PC-9 (cell line): ENCODE data around the gene CTSW. TPM values are rescaled to one million over a fixed set of nuclear protein-coding genes. Genes with fewer than 3 reads are reported as not detected.
"Not testable (repeated sequence)": the region's sequence is repeated elsewhere in the genome, so short reads cannot be mapped to it uniquely, and the experiment has no call there.

ENCODE experiments used
- BruUV-seq: library from RNA; stranded (reverse); fragments of 400-500 nt; replicated peaks from 2 replicates; lab custom pipeline; 2021; lab: Mats Ljungman, UMichigan
- CTCF ChIA-PET: fragments of 300-600 bp; sonication (Branson Sonifier 250); formaldehyde crosslinking; loops from one replicate; lab custom pipeline; 2022; ENCODE audit warnings: antibody characterized with exemption; lab: Charles Lee
- POLR2A ChIA-PET: fragments of 300-600 bp; sonication (Branson Sonifier 250); formaldehyde crosslinking; loops from one replicate; lab custom pipeline; 2022; ENCODE audit warnings: antibody characterized with exemption; ENCODE audit not compliant: unreplicated experiment; lab: Charles Lee
- DNase-seq, 2 experiments: peaks; one replicate each; pipeline versions ENCODE4 v3.0.0 to v3.0.0-alpha.2; 2015 to 2022; ENCODE audit warnings: mixed read lengths in 1 of 2
- H2AFZ ChIP-seq: fragments of 200-600 bp; sonication (generic); 2 replicates; pipeline ENCODE4 v1.8.1; 2017; ENCODE audit warnings: antibody characterized with exemption
- H3F3A ChIP-seq: fragments of 200-600 bp; sonication (generic); 2 replicates; pipeline ENCODE4 v1.8.1; 2017; ENCODE audit warnings: antibody characterized with exemption, mild to moderate bottlenecking, low read depth; ENCODE audit not compliant: insufficient read depth
- H3K27ac ChIP-seq: fragments of 200-600 bp; sonication (generic); 2 replicates; pipeline ENCODE4 v1.6.1; 2016; ENCODE audit warnings: mixed run types
- H3K27me3 ChIP-seq: fragments of 200-600 bp; sonication (generic); 2 replicates; pipeline ENCODE4 v1.6.1; 2016; ENCODE audit warnings: low read depth, mixed run types; ENCODE audit not compliant: insufficient read depth
- H3K36me3 ChIP-seq: fragments of 200-600 bp; sonication (generic); 2 replicates; pipeline ENCODE4 v1.6.1; 2016; ENCODE audit warnings: low read depth, mixed run types
- H3K4me1 ChIP-seq: fragments of 200-600 bp; sonication (generic); replicated peaks from 2 replicates; pipeline ENCODE4 v1.6.1; 2016; ENCODE audit warnings: mixed run types; ENCODE audit not compliant: insufficient read depth
- H3K4me2 ChIP-seq: fragments of 200-600 bp; sonication (generic); 2 replicates; pipeline ENCODE4 v1.6.1; 2017; ENCODE audit warnings: mixed run types
- H3K4me3 ChIP-seq: fragments of 200-600 bp; sonication (generic); 2 replicates; pipeline ENCODE4 v1.6.1; 2016; ENCODE audit warnings: mixed run types
- H3K79me2 ChIP-seq: fragments of 200-600 bp; sonication (generic); 2 replicates; pipeline ENCODE4 v1.6.1; 2017; ENCODE audit warnings: low read depth, mixed run types
- H3K9me2 ChIP-seq: fragments of 200-600 bp; sonication (generic); 2 replicates; pipeline ENCODE4 v1.8.1; 2017; ENCODE audit warnings: mild to moderate bottlenecking; ENCODE audit not compliant: insufficient read depth
- H3K9me3 ChIP-seq: fragments of 200-600 bp; sonication (generic); 2 replicates; pipeline ENCODE4 v1.8.1; 2016; ENCODE audit warnings: low read depth; ENCODE audit not compliant: insufficient read depth
- H4K20me1 ChIP-seq: fragments of 200-600 bp; sonication (generic); 2 replicates; pipeline ENCODE4 v1.8.1; 2017; ENCODE audit not compliant: insufficient read depth
- EZH2 ChIP-seq: fragments of 200-600 bp; sonication (generic); IDR thresholded peaks from 2 replicates; pipeline ENCODE4 v1.8.0; 2017; ENCODE audit warnings: antibody characterized with exemption, low read depth
- intact Hi-C: fragments of 100-400 bp; cut with micrococcal nuclease; formaldehyde crosslinking; loops from one replicate; pipeline ENCODE4 v1.10.0; 2022; ENCODE audit not compliant: unreplicated experiment
- total RNA-seq: library from RNA; stranded (reverse); gene quantifications from 2 replicates; pipeline ENCODE4 v1.2.3, GENCODE V29; 2021
- TF ChIP-seq, protein P1 (sequence below): fragments of 200-600 bp; sonication (generic); conservative IDR thresholded peaks from 2 replicates; pipeline ENCODE4 v1.6.1; 2017; ENCODE audit warnings: mixed run types, antibody characterized with exemption, mild to moderate bottlenecking, moderate library complexity

Gene CTSW
- total RNA-seq, 1 experiment from 2014 or later, result not detected

GRCh38 chr11:65890324-65891218 lies 10.9 kb downstream of the CTSW start, which contains the start of gene CCDC85B:
Gene CCDC85B, plus strand, starts transcription at chr11:65890673. Its CDS starts 111 bp downstream, at chr11:65890784.
- Histone ChIP-seq H3K79me2 (peaks cover 57% of the 10 kb centered on the region), H3K9me3 (no peaks in the 10 kb centered on the region), H2AFZ (peak within 1 kb of the TSS; percentile 92), H3F3A (peaks cover 91% of the 10 kb centered on the region), H3K4me3 (peak within 1 kb of the TSS; percentile 80), H3K9me2 (no peaks in the 10 kb centered on the region), H3K27ac (peak within 1 kb of the TSS; percentile 64), H4K20me1 (peaks cover 23% of the 10 kb centered on the region), H3K4me1 (peaks cover 30% of the 10 kb centered on the region), H3K36me3 (peaks cover 7% of the 10 kb centered on the region; the same call in 1 of the 2 replicates), H3K4me2 (peak within 1 kb of the TSS; percentile 98), H3K27me3 (no peaks in the 10 kb centered on the region)
- ChIA-PET CTCF (interaction anchor here (0.6 to 3.2 kb wide), 9 partner anchors 25 to 238 kb away, joined by 3 to 24 read pairs (median 5); partner anchors contain the start of gene MUS81), POLR2A (interaction anchor here (0.5 to 3.2 kb wide), 21 partner anchors 8 to 1112 kb away, joined by 3 to 25 read pairs (median 4); partner anchors contain the start of genes MUS81, SART1 and SF1)
- BruUV-seq, result no TSS peak
- TF ChIP-seq EZH2, result no peak
- TF ChIP-seq, protein P1, sequence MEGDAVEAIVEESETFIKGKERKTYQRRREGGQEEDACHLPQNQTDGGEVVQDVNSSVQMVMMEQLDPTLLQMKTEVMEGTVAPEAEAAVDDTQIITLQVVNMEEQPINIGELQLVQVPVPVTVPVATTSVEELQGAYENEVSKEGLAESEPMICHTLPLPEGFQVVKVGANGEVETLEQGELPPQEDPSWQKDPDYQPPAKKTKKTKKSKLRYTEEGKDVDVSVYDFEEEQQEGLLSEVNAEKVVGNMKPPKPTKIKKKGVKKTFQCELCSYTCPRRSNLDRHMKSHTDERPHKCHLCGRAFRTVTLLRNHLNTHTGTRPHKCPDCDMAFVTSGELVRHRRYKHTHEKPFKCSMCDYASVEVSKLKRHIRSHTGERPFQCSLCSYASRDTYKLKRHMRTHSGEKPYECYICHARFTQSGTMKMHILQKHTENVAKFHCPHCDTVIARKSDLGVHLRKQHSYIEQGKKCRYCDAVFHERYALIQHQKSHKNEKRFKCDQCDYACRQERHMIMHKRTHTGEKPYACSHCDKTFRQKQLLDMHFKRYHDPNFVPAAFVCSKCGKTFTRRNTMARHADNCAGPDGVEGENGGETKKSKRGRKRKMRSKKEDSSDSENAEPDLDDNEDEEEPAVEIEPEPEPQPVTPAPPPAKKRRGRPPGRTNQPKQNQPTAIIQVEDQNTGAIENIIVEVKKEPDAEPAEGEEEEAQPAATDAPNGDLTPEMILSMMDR, result 0 out of 2 replicates have a peak, but pooled peaks have one; percentile 35
- intact Hi-C loops, result no loop called here
- peak; percentile 86 to 99 for DNase-seq

GRCh38 chr11:65891219-65892136 lies 11.8 kb downstream of the CTSW start:
- Histone ChIP-seq H3K4me3 (peak overlapping the region; percentile 80), H3K27me3 (no peaks in the 10 kb centered on the region), H3K36me3 (peaks cover 12% of the 10 kb centered on the region; the same call in 1 of the 2 replicates), H3F3A (peaks cover 92% of the 10 kb centered on the region), H4K20me1 (peaks cover 32% of the 10 kb centered on the region), H3K79me2 (peaks cover 64% of the 10 kb centered on the region), H3K4me2 (peak overlapping the region; percentile 98), H3K4me1 (peaks cover 38% of the 10 kb centered on the region), H3K27ac (peak overlapping the region; percentile 64), H3K9me2 (no peaks in the 10 kb centered on the region), H2AFZ (no peak overlapping the region), H3K9me3 (no peaks in the 10 kb centered on the region)
- ChIA-PET CTCF (interaction anchor here (0.6 to 2.0 kb wide), 4 partner anchors 26 to 239 kb away, joined by 3 to 7 read pairs (median 6); partner anchors contain the start of gene MUS81), POLR2A (interaction anchor here (0.6 to 3.2 kb wide), 8 partner anchors 11 to 1113 kb away, joined by 3 to 25 read pairs (median 4); partner anchors contain the start of genes SF1 and VPS51)
- peak in 1 of 2 experiments; percentile 58 for DNase-seq
- TF ChIP-seq, protein P1, result peak; percentile 27; the same call in 1 of the 2 replicates
- no peak for TF ChIP-seq EZH2
- intact Hi-C loops, result no loop called here
- TSS peak; percentile 47 for BruUV-seq

- ChIA-PET POLR2A (interaction anchor here (0.7 to 3.2 kb wide), 2 partner anchors 24 to 33 kb away, joined by 4 to 25 read pairs; no protein-coding TSS in a partner anchor), CTCF (interaction anchor here (2.0 kb wide), 1 partner anchor 26 kb away, joined by 7 read pairs; no protein-coding TSS in a partner anchor)
- peaks cover 64% of the 10 kb centered on the region for H3K79me2 ChIP-seq
- H3K9me2 ChIP-seq, H3K27me3 ChIP-seq, intact Hi-C loops, H2AFZ ChIP-seq, DNase-seq, BruUV-seq, H3K9me3 ChIP-seq: not testable (repeated sequence)
- peaks cover 93% of the 10 kb centered on the region for H3F3A ChIP-seq
- H3K27ac ChIP-seq, result peak overlapping the region; percentile 64
- H3K4me3 ChIP-seq, result peak overlapping the region; percentile 80
- peaks cover 13% of the 10 kb centered on the region for H3K36me3 ChIP-seq
- H3K4me2 ChIP-seq, result peak overlapping the region; percentile 98
- peaks cover 38% of the 10 kb centered on the region for H4K20me1 ChIP-seq
- H3K4me1 ChIP-seq, result peaks cover 38% of the 10 kb centered on the region
Observed at GRCh38 chr11:65892137-65892540, 12.5 kb downstream of the CTSW start.
